GM23338 (cell line): ENCODE results near the gene NINL. TPM values are rescaled to one million over a fixed set of nuclear protein-coding genes. Genes with fewer than 3 reads are reported as not detected.

ENCODE experiments used
- ATAC-seq: fragments of 200-7000 bp; cut with Tn5 transposase; 3 replicates; pipeline ENCODE4 v1.9.1; 2020
- DNase-seq: peaks from one replicate; pipeline ENCODE4 v3.0.0-alpha.2; 2015; ENCODE audit warnings: low spot score
- H2AFZ ChIP-seq: fragments of 200-600 bp; sonication (generic); 2 replicates; pipeline ENCODE4 v1.8.0; 2016; ENCODE audit warnings: antibody characterized with exemption, mild to moderate bottlenecking, moderate library complexity
- H3F3A ChIP-seq: fragments of 200-600 bp; sonication (generic); replicated peaks from 2 replicates; pipeline ENCODE4 v1.8.0; 2017; ENCODE audit warnings: antibody characterized with exemption, mixed run types, low read depth
- H3K27ac ChIP-seq: fragments of 200-600 bp; sonication (generic); 2 replicates; pipeline ENCODE4 v1.6.1; 2016; ENCODE audit warnings: low read depth
- H3K27me3 ChIP-seq: fragments of 200-600 bp; sonication (generic); 2 replicates; pipeline ENCODE4 v1.8.0; 2016; ENCODE audit warnings: mild to moderate bottlenecking, mixed run types, moderate library complexity; ENCODE audit not compliant: insufficient read depth
- H3K36me3 ChIP-seq: fragments of 200-600 bp; sonication (generic); 2 replicates; pipeline ENCODE4 v1.8.0; 2016; ENCODE audit warnings: mild to moderate bottlenecking; ENCODE audit not compliant: insufficient read depth
- H3K4me1 ChIP-seq: fragments of 200-600 bp; sonication (generic); 2 replicates; pipeline ENCODE4 v1.8.0; 2016; ENCODE audit warnings: mild to moderate bottlenecking, moderate library complexity; ENCODE audit not compliant: insufficient read depth
- H3K4me2 ChIP-seq: fragments of 200-600 bp; sonication (generic); 2 replicates; pipeline ENCODE4 v1.7.1; 2017; ENCODE audit warnings: mixed run types
- H3K4me3 ChIP-seq: fragments of 200-600 bp; sonication (generic); 2 replicates; pipeline ENCODE4 v1.6.1; 2016; ENCODE audit warnings: mixed run types
- H3K79me2 ChIP-seq: fragments of 200-600 bp; sonication (generic); replicated peaks from 2 replicates; pipeline ENCODE4 v1.8.0; 2017; ENCODE audit warnings: mild to moderate bottlenecking; ENCODE audit not compliant: insufficient read depth
- H3K9me2 ChIP-seq: fragments of 200-600 bp; sonication (generic); 2 replicates; pipeline ENCODE4 v1.8.0; 2017; ENCODE audit not compliant: insufficient read depth
- H4K20me1 ChIP-seq: fragments of 200-600 bp; sonication (generic); replicated peaks from 2 replicates; pipeline ENCODE4 v1.8.0; 2017; ENCODE audit warnings: mild to moderate bottlenecking; ENCODE audit not compliant: insufficient read depth
- H3K27ac Mint-ChIP-seq: 2 replicates; pipeline ENCODE4 v1.8.0; 2020; ENCODE audit warnings: inconsistent platforms, mild to moderate bottlenecking, moderate library complexity, mixed read lengths
- H3K27me3 Mint-ChIP-seq: 3 replicates; pipeline ENCODE4 v1.8.0; 2022; ENCODE audit warnings: low read depth, mild to moderate bottlenecking, moderate library complexity, mixed read lengths, inconsistent platforms; ENCODE audit not compliant: insufficient read depth, poor library complexity
- H3K36me3 Mint-ChIP-seq: 3 replicates; pipeline ENCODE4 v1.8.0; 2021; ENCODE audit warnings: low read depth, mild to moderate bottlenecking, inconsistent platforms, moderate library complexity, mixed read lengths
- H3K4me1 Mint-ChIP-seq: 3 replicates; pipeline ENCODE4 v1.8.0; 2020; ENCODE audit warnings: mild to moderate bottlenecking, inconsistent platforms, mixed read lengths
- H3K4me3 Mint-ChIP-seq: 3 replicates; pipeline ENCODE4 v1.8.0; 2021; ENCODE audit warnings: moderate library complexity, mild to moderate bottlenecking, inconsistent platforms, mixed read lengths
- H3K9me3 Mint-ChIP-seq: 3 replicates; pipeline ENCODE4 v1.8.0; 2020; ENCODE audit warnings: moderate library complexity, mild to moderate bottlenecking, inconsistent platforms, mixed read lengths
- CREB1 ChIP-seq: fragments of 250-450 bp; sonication (Bioruptor Pico); IDR thresholded peaks from 2 replicates; pipeline ENCODE4 v1.5.0; 2020; ENCODE audit warnings: low read depth, mild to moderate bottlenecking, moderate library complexity
- CTCF ChIP-seq, 2 experiments: fragments of 200-600 bp in 1 of 2; sonication (generic) in 1 of 2; conservative IDR thresholded peaks; 2 replicates each; pipeline versions ENCODE4 v1.5.1 to v1.6.1; 2016 to 2017; ENCODE audit warnings: antibody characterized with exemption in 2 of 2, low read depth in 2 of 2, mild to moderate bottlenecking in 2 of 2, moderate library complexity in 1 of 2
- ETS1 ChIP-seq: IDR thresholded peaks from 2 replicates; pipeline ENCODE4 v1.6.1; 2016; ENCODE audit warnings: antibody characterized with exemption
- EZH2 ChIP-seq: fragments of 200-600 bp; sonication (generic); IDR thresholded peaks from one replicate; pipeline ENCODE4 v1.8.0; 2017; ENCODE audit warnings: antibody characterized with exemption, mild to moderate bottlenecking, low read depth; ENCODE audit not compliant: unreplicated experiment
- EZH2phosphoT487 ChIP-seq: fragments of 200-600 bp; sonication (generic); IDR thresholded peaks from one replicate; pipeline ENCODE4 v1.8.1; 2018; ENCODE audit warnings: antibody characterized with exemption; ENCODE audit not compliant: unreplicated experiment
- JUNB ChIP-seq: IDR thresholded peaks from one replicate; pipeline ENCODE4 v1.6.1; 2016; ENCODE audit warnings: antibody characterized with exemption; ENCODE audit not compliant: unreplicated experiment
- NANOG ChIP-seq: IDR thresholded peaks from 2 replicates; pipeline ENCODE4 v1.6.1; 2016; ENCODE audit warnings: antibody characterized with exemption, borderline replicate concordance
- POLR2AphosphoS5 ChIP-seq: IDR thresholded peaks from 2 replicates; pipeline ENCODE4 v1.6.1; 2016; ENCODE audit warnings: antibody characterized with exemption, low read depth
- REST ChIP-seq: IDR thresholded peaks from one replicate; pipeline ENCODE4 v1.6.1; 2018; ENCODE audit warnings: antibody characterized with exemption; ENCODE audit not compliant: unreplicated experiment
- STAT1 ChIP-seq: IDR thresholded peaks from one replicate; pipeline ENCODE4 v1.6.1; 2016; ENCODE audit warnings: antibody characterized with exemption; ENCODE audit not compliant: unreplicated experiment
- ZNF114 ChIP-seq: fragments of 250-450 bp; sonication (Bioruptor Pico); IDR thresholded peaks from 2 replicates; pipeline ENCODE4 v1.5.0; 2020; ENCODE audit warnings: mild to moderate bottlenecking, moderate library complexity
- ZNF331 ChIP-seq: fragments of 250-450 bp; sonication (Bioruptor Pico); IDR thresholded peaks from 2 replicates; pipeline ENCODE4 v1.5.0; 2020; ENCODE audit warnings: low read depth, mild to moderate bottlenecking, moderate library complexity
- ZNF462 ChIP-seq: fragments of 250-450 bp; sonication (Bioruptor Pico); IDR thresholded peaks from 2 replicates; pipeline ENCODE4 v1.5.0; 2020; ENCODE audit warnings: mild to moderate bottlenecking, moderate library complexity
- polyA plus RNA-seq: library from polyadenylated mRNA; unstranded; fragments of >200 nt; fragmentation: Nextera tagmentation; extraction: Ambion mirVana; gene quantifications from 2 replicates; pipeline ENCODE4 v1.2.1, GENCODE V29; 2016
- total RNA-seq: library from RNA; depleted of rRNA; stranded (reverse); fragments of >200 nt; shearing (Covaris generic); gene quantifications from 2 replicates; pipeline ENCODE4 v1.2.3, GENCODE V29; 2014

NINL gene
- total and polyA plus RNA-seq, 2 experiments from 2014 or later: 18.0 to 31.2 TPM

- DNase-seq (no peak), ATAC-seq (no peak)
- Histone ChIP-seq H3K4me3 (no peak overlapping the region), H3K9me2 (no peaks in the 10 kb centered on the region), H3F3A (no peaks in the 10 kb centered on the region), H3K4me1 (no peaks in the 10 kb centered on the region), H3K4me2 (no peak overlapping the region), H3K27ac (no peak overlapping the region), H3K36me3 (no peaks in the 10 kb centered on the region), H3K79me2 (no peaks in the 10 kb centered on the region), H2AFZ (no peak overlapping the region), H3K27me3 (no peaks in the 10 kb centered on the region), H4K20me1 (no peaks in the 10 kb centered on the region; the same call in 1 of the 2 replicates)
- H3K36me3 Mint-ChIP-seq: peaks cover 23% of the 10 kb centered on the region
- no peak for TF ChIP-seq REST
- TF ChIP-seq ETS1: no peak
- no peak for TF ChIP-seq EZH2
- no peak for TF ChIP-seq EZH2phosphoT487
- no peak for TF ChIP-seq NANOG
- TF ChIP-seq ZNF114 (CRISPR knock-in tag): no peak
- no peak for TF ChIP-seq JUNB
- TF ChIP-seq ZNF331 (CRISPR knock-in tag): no peak
- TF ChIP-seq CREB1 (CRISPR knock-in tag): no peak
- no peak for TF ChIP-seq STAT1
- TF ChIP-seq POLR2AphosphoS5: no peak
- no peak for TF ChIP-seq CTCF (conservative IDR thresholded peaks at IDR 0.05; ENCODE audit: low read depth in 2 of 2)
- no peak for TF ChIP-seq ZNF462 (CRISPR knock-in tag)
- H3K4me3 Mint-ChIP-seq: no peak overlapping the region
- H3K9me3 Mint-ChIP-seq: no peaks in the 10 kb centered on the region
- H3K27me3 Mint-ChIP-seq: peaks cover 6% of the 10 kb centered on the region
- peaks cover under 1% of the 10 kb centered on the region for H3K4me1 Mint-ChIP-seq
- no peak overlapping the region for H3K27ac Mint-ChIP-seq
Measured at GRCh38 chr20:25496968-25497401, 88.3 kb downstream of the NINL start.
